Keratinocyte (primary cell): ENCODE results near the gene OVOL2. TPM values are rescaled to one million over a fixed set of nuclear protein-coding genes. Genes with fewer than 3 reads are reported as not detected.

ENCODE experiments used
- DNase-seq: peaks from one replicate; pipeline ENCODE4 v3.0.0-alpha.2; 2011; ENCODE audit warnings: low read depth, missing footprints, low spot score
- FAIRE-seq: peaks from 2 replicates; lab custom pipeline; 2011; peaks lifted over from hg19 to GRCh38; lab: Jason Lieb, UNC
- H2AFZ ChIP-seq: 2 replicates; pipeline ENCODE4 v1.6.0; 2012; ENCODE audit warnings: low read length, control low read depth, inconsistent platforms; ENCODE audit not compliant: control insufficient read depth
- H3K27ac ChIP-seq: 2 replicates; pipeline ENCODE4 v1.5.1; 2011; ENCODE audit warnings: low read length; ENCODE audit not compliant: control insufficient read depth, insufficient read depth
- H3K27me3 ChIP-seq: 3 replicates; pipeline ENCODE4 v1.6.0; 2011; ENCODE audit warnings: low read length; ENCODE audit not compliant: control insufficient read depth, insufficient read depth; ENCODE audit errors: extremely low read depth
- H3K36me3 ChIP-seq, 2 experiments: 2 replicates in 1 of 2; 3 replicates in 1 of 2; pipeline ENCODE4 v1.5.1; 2011; ENCODE audit warnings: low read length in 2 of 2, mild to moderate bottlenecking in 1 of 2; ENCODE audit not compliant: control insufficient read depth in 2 of 2, insufficient read depth in 2 of 2; ENCODE audit errors: extremely low read depth in 1 of 2
- H3K4me1 ChIP-seq: 3 replicates; pipeline ENCODE4 v1.5.1; 2011; ENCODE audit warnings: low read length; ENCODE audit not compliant: control insufficient read depth, insufficient read depth; ENCODE audit errors: extremely low read depth
- H3K4me2 ChIP-seq: 3 replicates; pipeline ENCODE4 v1.6.0; 2011; ENCODE audit warnings: low read depth, low read length; ENCODE audit not compliant: control insufficient read depth, insufficient read depth; ENCODE audit errors: extremely low read depth
- H3K4me3 ChIP-seq, 3 experiments: fragments of 200-600 bp in 1 of 3; sonication (generic) in 1 of 3; 2 replicates in 2 of 3; 3 replicates in 1 of 3; pipeline ENCODE4 v1.5.1; 2011 to 2016; ENCODE audit warnings: low read length in 3 of 3, mild to moderate bottlenecking in 3 of 3, control low read depth in 2 of 3, inconsistent platforms in 1 of 3, low read depth in 1 of 3, mixed read lengths in 1 of 3, mixed run types in 1 of 3, moderate library complexity in 1 of 3; ENCODE audit not compliant: control insufficient read depth in 2 of 3, insufficient read depth in 2 of 3; ENCODE audit errors: extremely low read depth in 1 of 3
- H3K79me2 ChIP-seq: 2 replicates; pipeline ENCODE4 v1.6.0; 2012; ENCODE audit warnings: low read length; ENCODE audit not compliant: control insufficient read depth, insufficient read depth
- H3K9ac ChIP-seq: 3 replicates; pipeline ENCODE4 v1.6.0; 2011; ENCODE audit warnings: low read length; ENCODE audit not compliant: control insufficient read depth, insufficient read depth; ENCODE audit errors: extremely low read depth
- H3K9me1 ChIP-seq: 3 replicates; pipeline ENCODE4 v1.6.0; 2011; ENCODE audit warnings: low read length; ENCODE audit not compliant: control insufficient read depth, insufficient read depth; ENCODE audit errors: extremely low read depth
- H3K9me3 ChIP-seq: 2 replicates; pipeline ENCODE4 v1.5.1; 2012; ENCODE audit warnings: low read depth, low read length; ENCODE audit not compliant: control insufficient read depth
- H4K20me1 ChIP-seq: 3 replicates; pipeline ENCODE4 v1.6.0; 2011; ENCODE audit warnings: low read length; ENCODE audit not compliant: control insufficient read depth, insufficient read depth; ENCODE audit errors: extremely low read depth
- CTCF ChIP-seq, 3 experiments: IDR thresholded peaks in 1 of 3; conservative IDR thresholded peaks in 1 of 3; optimal IDR thresholded peaks in 1 of 3; 2 replicates in 2 of 3; 3 replicates in 1 of 3; pipeline versions ENCODE3 to v1.5.1; 2011; ENCODE audit warnings: low read length in 3 of 3, mild to moderate bottlenecking in 3 of 3, moderate library complexity in 2 of 3, control low read depth in 1 of 3, inconsistent platforms in 1 of 3; ENCODE audit not compliant: insufficient read depth in 2 of 3; ENCODE audit errors: extremely low read depth in 1 of 3
- EZH2 ChIP-seq: IDR thresholded peaks from one replicate; pipeline ENCODE4 v1.6.1; 2012; ENCODE audit warnings: inconsistent platforms, mild to moderate bottlenecking, low read length, moderate library complexity
- dilution Hi-C: fragments of 300-500 bp; cut with MboI; formaldehyde crosslinking; loops from one replicate; pipeline ENCODE4 v1.7.0; 2020; ENCODE audit warnings: low sequenced_read_pairs; ENCODE audit not compliant: extremely low pct_ligation_motif_present
- polyA plus RNA-seq, 5 experiments: library from polyadenylated mRNA; depleted of rRNA in 3 of 5; stranded (reverse) in 3 of 5; stranded (forward) in 1 of 5; unstranded in 1 of 5; fragments of >200 nt; gene quantifications; 1 replicate in 1 of 5; 2 replicates in 3 of 5; 3 replicates in 1 of 5; pipeline versions ENCODE4 v1.2.1 to v1.2.3, GENCODE V29; 2011 to 2012; ENCODE audit warnings: missing spikeins in 2 of 5, low read depth in 1 of 5, low replicate concordance in 1 of 5

Gene OVOL2
- polyA plus RNA-seq, 1 donor (not counting 4 experiments of a cell fraction or from before 2014, with no cell fraction given), result 4.3 TPM

- Histone ChIP-seq H2AFZ (no peak overlapping the region), H3K27ac (no peak overlapping the region), H3K36me3 (peaks cover 2 to 3% of the 10 kb centered on the region in 2 experiments), H4K20me1 (no peaks in the 10 kb centered on the region), H3K4me1 (no peaks in the 10 kb centered on the region), H3K9me1 (no peaks in the 10 kb centered on the region), H3K79me2 (no peaks in the 10 kb centered on the region), H3K4me3 (no peak overlapping the region), H3K9me3 (no peaks in the 10 kb centered on the region), H3K4me2 (no peak overlapping the region), H3K27me3 (no peaks in the 10 kb centered on the region), H3K9ac (no peak overlapping the region)
- dilution Hi-C loops, result no loop called here
- no peak for FAIRE-seq
- DNase-seq, result no peak
- TF ChIP-seq EZH2, result no peak
- TF ChIP-seq CTCF (optimal IDR thresholded peaks at IDR 0.05 in 1 of 3, IDR thresholded peaks at IDR 0.05 in 1 of 3, conservative IDR thresholded peaks at IDR 0.05 in 1 of 3; ENCODE audit: extremely low read depth in 1 of 3, insufficient read depth in 2 of 3, low read length in 3 of 3), result no peak
Measured at GRCh38 chr20:18034039-18034438, 23.7 kb downstream of the OVOL2 start.

GRCh38 chr20:18032977-18033892, 24.5 kb downstream of the OVOL2 start:
- Histone ChIP-seq H4K20me1 (no peaks in the 10 kb centered on the region), H3K4me3 (no peak overlapping the region), H3K27me3 (no peaks in the 10 kb centered on the region), H2AFZ (no peak overlapping the region), H3K4me2 (no peak overlapping the region), H3K79me2 (no peaks in the 10 kb centered on the region), H3K9me1 (no peaks in the 10 kb centered on the region), H3K9ac (no peak overlapping the region), H3K4me1 (no peaks in the 10 kb centered on the region), H3K27ac (no peak overlapping the region), H3K36me3 (peaks cover 2 to 3% of the 10 kb centered on the region in 2 experiments), H3K9me3 (no peaks in the 10 kb centered on the region)
- FAIRE-seq (no peak), DNase-seq (no peak)
- TF ChIP-seq CTCF (optimal IDR thresholded peaks at IDR 0.05 in 1 of 3, IDR thresholded peaks at IDR 0.05 in 1 of 3, conservative IDR thresholded peaks at IDR 0.05 in 1 of 3; ENCODE audit: extremely low read depth in 1 of 3, insufficient read depth in 2 of 3, low read length in 3 of 3), result no peak
- TF ChIP-seq EZH2, result no peak
- dilution Hi-C loops, result no loop called here
